ENCODE measurements around the gene PLSCR1. TPM values are rescaled to one million over a fixed set of nuclear protein-coding genes. Genes with fewer than 3 reads are reported as not detected.

The PLSCR1 gene, protein sequence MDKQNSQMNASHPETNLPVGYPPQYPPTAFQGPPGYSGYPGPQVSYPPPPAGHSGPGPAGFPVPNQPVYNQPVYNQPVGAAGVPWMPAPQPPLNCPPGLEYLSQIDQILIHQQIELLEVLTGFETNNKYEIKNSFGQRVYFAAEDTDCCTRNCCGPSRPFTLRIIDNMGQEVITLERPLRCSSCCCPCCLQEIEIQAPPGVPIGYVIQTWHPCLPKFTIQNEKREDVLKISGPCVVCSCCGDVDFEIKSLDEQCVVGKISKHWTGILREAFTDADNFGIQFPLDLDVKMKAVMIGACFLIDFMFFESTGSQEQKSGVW
- total RNA-seq: 70.4 and 85.7 TPM in 2 replicates

GRCh38 chr3:146544002-146544928, at the start of gene PLSCR1:
TSS of gene PLSCR1 (minus strand) at chr3:146544607. CDS start at chr3:146536552, 8,055 bp downstream.

GRCh38 chr3:146469150-146470017, 75.0 kb downstream of the PLSCR1 start, which contains the start of gene PLSCR2:
TSS of gene PLSCR2 (minus strand) at chr3:146469561. CDS start at chr3:146459904, 9,657 bp downstream.

Other genes starting within 250 kb of the PLSCR1 start
- gene PLSCR2, start 75.0 kb downstream of the PLSCR1 start, total RNA-seq: not detected in 2 replicates
- gene PLSCR5, start 60.7 kb upstream of the PLSCR1 start, total RNA-seq: not detected in 2 replicates